Kidney (tissue), 14 donors: Measurements from ENCODE around the gene COBL. TPM values are rescaled to one million over a fixed set of nuclear protein-coding genes. Genes with fewer than 3 reads are reported as not detected.

ENCODE experiments used
- DNase-seq, 5 donors: peaks; one replicate each; pipeline ENCODE4 v3.0.0-alpha.2; 2013 to 2020
- FAIRE-seq: peaks from 2 replicates; lab custom pipeline; 2012; peaks lifted over from hg19 to GRCh38; lab: Jason Lieb, UNC
- H3K27ac ChIP-seq, 2 donors: one replicate each; pipeline ENCODE4 v1.7.0; 2013; ENCODE audit warnings: low read depth in 2 of 2, low read length in 2 of 2, inconsistent platforms in 1 of 2
- H3K27me3 ChIP-seq: one replicate; pipeline ENCODE4 v1.7.1; 2013; ENCODE audit warnings: low read length, inconsistent platforms; ENCODE audit not compliant: control insufficient read depth, insufficient read depth
- H3K36me3 ChIP-seq, 3 donors: one replicate each; pipeline versions ENCODE4 v1.7.0 to v1.7.1; 2013; ENCODE audit warnings: low read length in 3 of 3, control low read depth in 1 of 3, inconsistent platforms in 1 of 3; ENCODE audit not compliant: insufficient read depth in 3 of 3, control insufficient read depth in 2 of 3
- H3K4me1 ChIP-seq, 3 donors: one replicate each; pipeline versions ENCODE4 v1.7.0 to v1.7.1; 2013; ENCODE audit warnings: low read length in 3 of 3, inconsistent platforms in 1 of 3, low read depth in 1 of 3; ENCODE audit not compliant: control insufficient read depth in 2 of 3, insufficient read depth in 2 of 3
- H3K4me3 ChIP-seq, 3 donors: one replicate each; pipeline versions ENCODE4 v1.7.0 to v1.8.1; 2013; ENCODE audit warnings: low read length in 3 of 3, control low read depth in 1 of 3, inconsistent platforms in 1 of 3
- H3K9ac ChIP-seq, 3 donors: one replicate each; pipeline versions ENCODE4 v1.7.0 to v1.7.1; 2013; ENCODE audit warnings: low read length in 3 of 3, control low read depth in 1 of 3, inconsistent platforms in 1 of 3
- H3K9me3 ChIP-seq, 3 donors: one replicate each; pipeline versions ENCODE4 v1.7.0 to v1.7.1; 2013; ENCODE audit warnings: low read length in 3 of 3, control low read depth in 1 of 3, inconsistent platforms in 1 of 3; ENCODE audit not compliant: control insufficient read depth in 2 of 3, insufficient read depth in 1 of 3
- intact Hi-C: fragments of 100-400 bp; cut with DNase I; formaldehyde crosslinking; loops from one replicate; pipeline ENCODE4 v1.11.1; 2022
- polyA plus RNA-seq: library from polyadenylated mRNA; stranded (reverse); fragments of 350-450 nt; fragmentation: Illumina TruSeq; extraction: RNeasy Lipid Tissue Mini Kit (QIAGEN cat#74804); gene quantifications from one replicate; pipeline ENCODE4 v1.2.3, GENCODE V29; 2014; ENCODE audit warnings: low read depth, low replicate concordance; ENCODE audit not compliant: insufficient read depth
- total RNA-seq: library from RNA; stranded (reverse); fragmentation: NEBNext Ultra II Directional; extraction: Animal tissue kit (Norgen Biotek cat#: 25700); gene quantifications from one replicate; pipeline ENCODE4 v1.2.1, GENCODE V29; 2021
- TF ChIP-seq, protein P1 (sequence below): IDR thresholded peaks from 3 replicates; pipeline ENCODE4 v1.5.1; 2012; ENCODE audit warnings: mild to moderate bottlenecking, moderate library complexity, borderline replicate concordance; ENCODE audit not compliant: insufficient read depth; ENCODE audit errors: extremely low read depth
- donor health status: control.
- donor health status: control.
- donor health status: control.
- donor health status: control.
- donor health status: control.
- donor health status: DM: yes; HTN: yes; CAD: no.
- donor health status: Normal renal cell carcinoma (clear cell type).

The COBL gene
- total and polyA plus RNA-seq, 2 donors from 2014 or later: 9.8 to 42.7 TPM

DNA sequence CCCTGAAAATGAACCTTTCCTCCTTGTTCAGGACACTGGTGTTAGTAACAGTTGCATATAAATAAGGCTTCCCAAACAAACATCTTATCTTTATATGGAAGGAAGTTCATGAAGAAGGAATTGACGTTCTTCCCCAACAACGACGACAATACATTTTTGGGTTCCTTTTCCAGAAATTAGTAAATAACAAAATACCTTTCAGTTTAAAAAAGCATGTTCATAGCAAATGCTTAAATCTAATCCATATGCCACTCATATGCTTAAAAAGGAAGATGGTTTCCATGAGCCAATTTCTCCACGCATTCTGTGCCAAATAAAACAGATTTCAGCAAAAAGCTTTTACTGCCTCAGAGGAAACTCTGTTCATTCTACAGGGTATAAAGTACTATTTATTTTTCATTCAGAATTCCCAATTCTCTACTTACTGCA is 182.6 kb downstream of the COBL start:
- intact Hi-C loops: no loop called here
- H3K36me3 ChIP-seq: peaks cover 0 to 8% (median 2%) of the 10 kb centered on the region in 3 donors
- DNase-seq (no peak), FAIRE-seq (no peak)
- TF ChIP-seq, protein P1, sequence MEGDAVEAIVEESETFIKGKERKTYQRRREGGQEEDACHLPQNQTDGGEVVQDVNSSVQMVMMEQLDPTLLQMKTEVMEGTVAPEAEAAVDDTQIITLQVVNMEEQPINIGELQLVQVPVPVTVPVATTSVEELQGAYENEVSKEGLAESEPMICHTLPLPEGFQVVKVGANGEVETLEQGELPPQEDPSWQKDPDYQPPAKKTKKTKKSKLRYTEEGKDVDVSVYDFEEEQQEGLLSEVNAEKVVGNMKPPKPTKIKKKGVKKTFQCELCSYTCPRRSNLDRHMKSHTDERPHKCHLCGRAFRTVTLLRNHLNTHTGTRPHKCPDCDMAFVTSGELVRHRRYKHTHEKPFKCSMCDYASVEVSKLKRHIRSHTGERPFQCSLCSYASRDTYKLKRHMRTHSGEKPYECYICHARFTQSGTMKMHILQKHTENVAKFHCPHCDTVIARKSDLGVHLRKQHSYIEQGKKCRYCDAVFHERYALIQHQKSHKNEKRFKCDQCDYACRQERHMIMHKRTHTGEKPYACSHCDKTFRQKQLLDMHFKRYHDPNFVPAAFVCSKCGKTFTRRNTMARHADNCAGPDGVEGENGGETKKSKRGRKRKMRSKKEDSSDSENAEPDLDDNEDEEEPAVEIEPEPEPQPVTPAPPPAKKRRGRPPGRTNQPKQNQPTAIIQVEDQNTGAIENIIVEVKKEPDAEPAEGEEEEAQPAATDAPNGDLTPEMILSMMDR: no peak
- no peaks in the 10 kb centered on the region for H3K27me3 ChIP-seq
- no peaks in the 10 kb centered on the region for H3K4me1 ChIP-seq
- H3K27ac ChIP-seq: no peak overlapping the region
- H3K9me3 ChIP-seq: no peaks in the 10 kb centered on the region
- no peak overlapping the region for H3K9ac ChIP-seq
- no peak overlapping the region for H3K4me3 ChIP-seq

DNA sequence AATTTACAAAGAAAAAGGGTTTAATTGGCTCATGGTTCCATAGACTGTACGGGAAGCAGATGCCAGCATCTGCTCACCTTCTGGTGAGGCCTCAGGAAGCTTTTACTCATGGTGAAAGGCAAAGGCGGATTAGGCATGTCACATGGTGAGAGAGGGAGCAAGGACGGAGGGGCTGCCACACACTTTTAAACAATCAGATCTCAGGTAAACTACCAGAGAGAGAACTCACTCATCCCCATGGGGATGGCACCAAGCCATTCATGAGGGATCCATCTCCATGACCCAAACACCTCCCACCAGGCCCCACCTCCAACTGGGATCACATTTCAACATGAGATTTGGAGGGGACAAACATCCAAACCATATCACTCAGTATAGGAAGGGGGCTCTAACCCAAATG is 183.9 kb downstream of the COBL start:
- H3K27me3 ChIP-seq: no peaks in the 10 kb centered on the region
- H3K4me3 ChIP-seq: no peak overlapping the region
- intact Hi-C loops: no loop called here
- TF ChIP-seq, protein P1: no peak
- H3K9me3 ChIP-seq: no peaks in the 10 kb centered on the region
- H3K9ac ChIP-seq: no peak overlapping the region
- FAIRE-seq (no peak), DNase-seq (no peak)
- H3K36me3 ChIP-seq: peaks cover 0 to 8% (median 2%) of the 10 kb centered on the region in 3 donors
- no peak overlapping the region for H3K27ac ChIP-seq
- no peaks in the 10 kb centered on the region for H3K4me1 ChIP-seq

DNA sequence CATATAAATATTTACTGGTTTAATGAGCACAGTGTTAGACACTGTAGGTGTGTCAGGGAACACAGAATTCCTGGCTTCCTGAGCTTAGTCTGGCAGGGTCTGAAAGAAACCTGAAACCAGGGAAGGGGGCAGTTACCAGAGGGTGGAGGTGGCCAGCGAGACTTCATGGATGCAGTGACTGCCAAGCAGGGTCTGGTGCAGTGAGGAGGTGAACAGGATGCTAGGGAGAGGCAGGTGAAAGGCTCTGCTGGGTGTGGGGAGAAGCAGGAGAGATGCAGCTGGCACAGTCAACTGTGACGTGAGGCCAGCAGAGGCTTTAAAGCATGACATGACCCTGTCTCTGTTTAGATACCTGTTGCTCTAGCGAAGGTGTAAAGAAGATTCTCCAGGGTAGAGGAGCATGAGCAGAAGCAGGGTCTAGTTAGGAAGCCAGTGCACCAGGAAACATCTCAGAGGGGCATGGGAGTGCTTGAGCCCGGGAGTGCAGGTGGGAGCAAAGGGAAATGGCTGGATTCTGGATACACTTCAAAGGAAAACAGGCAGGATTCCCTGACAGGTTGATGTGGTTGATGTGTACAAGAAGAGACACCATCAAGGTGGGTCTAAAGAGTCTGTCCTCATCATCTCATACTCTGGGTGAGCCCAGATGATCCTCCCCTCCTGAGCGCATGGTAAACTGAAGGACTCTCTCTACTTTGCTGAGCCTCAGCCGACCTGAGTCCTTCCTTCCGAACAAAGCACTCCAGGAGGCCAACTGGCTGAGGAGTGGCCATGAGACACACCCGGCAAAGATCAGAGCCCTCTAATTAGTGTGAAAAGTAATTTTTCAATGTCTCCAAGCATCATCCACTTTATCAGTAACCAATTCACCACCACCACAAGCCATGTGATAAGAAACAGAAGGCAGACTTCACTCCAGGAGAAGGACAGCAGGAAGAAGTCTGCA is 186.8 kb downstream of the COBL start:
- Histone ChIP-seq H3K27ac (no peak overlapping the region), H3K36me3 (peaks cover 0 to 8% (median 2%) of the 10 kb centered on the region in 3 donors)
- DNase-seq: no peak

More for the DNA sequence above, 186.8 kb downstream of the COBL start:
- no peak for FAIRE-seq
- no peak overlapping the region for H3K9ac ChIP-seq
- H3K4me3 ChIP-seq: no peak overlapping the region
- no peaks in the 10 kb centered on the region for H3K4me1 ChIP-seq
- intact Hi-C loops: no loop called here
- TF ChIP-seq, protein P1: no peak
- no peaks in the 10 kb centered on the region for H3K9me3 ChIP-seq
- no peaks in the 10 kb centered on the region for H3K27me3 ChIP-seq
